Panc1 (cell line): ENCODE measurements around the gene TBC1D2B. TPM values are rescaled to one million over a fixed set of nuclear protein-coding genes. Genes with fewer than 3 reads are reported as not detected.

Experiments
- ATAC-seq: fragments of 200-7000 bp; cut with Tn5 transposase; 2 replicates; pipeline ENCODE4 v1.9.1; 2020; ENCODE audit warnings: mild to moderate bottlenecking, moderate library complexity
- BruUV-seq: library from RNA; stranded (reverse); fragments of 400-500 nt; replicated peaks from 2 replicates; lab custom pipeline; 2021; lab: Mats Ljungman, UMichigan
- CTCF ChIA-PET: fragments of 300-600 bp; sonication (Branson Sonifier 250); formaldehyde crosslinking; loops from one replicate; lab custom pipeline; 2022; ENCODE audit warnings: antibody characterized with exemption; lab: Charles Lee
- POLR2A ChIA-PET: fragments of 300-600 bp; sonication (Branson Sonifier 250); formaldehyde crosslinking; loops from one replicate; lab custom pipeline; 2022; ENCODE audit warnings: antibody characterized with exemption; lab: Charles Lee
- DNase-seq: peaks from one replicate; pipeline ENCODE4 v3.0.0-alpha.2; 2010; ENCODE audit warnings: low read depth, low spot score
- H3K27ac ChIP-seq: 2 replicates; pipeline ENCODE4 v1.5.1; 2011; ENCODE audit warnings: mild to moderate bottlenecking, low read length, inconsistent platforms
- H3K27me3 ChIP-seq: fragments of 200-500 bp; sonication (Bioruptor generic); 2 replicates; pipeline ENCODE4 v1.6.0; 2014; ENCODE audit warnings: low read length, inconsistent platforms; ENCODE audit not compliant: control insufficient read depth, insufficient read depth
- H3K36me3 ChIP-seq: fragments of 200-500 bp; sonication (Bioruptor generic); 2 replicates; pipeline ENCODE4 v1.5.1; 2014; ENCODE audit warnings: inconsistent platforms, mild to moderate bottlenecking, low read length, moderate library complexity; ENCODE audit not compliant: control insufficient read depth, insufficient read depth
- H3K4me1 ChIP-seq: 2 replicates; pipeline ENCODE4 v1.5.1; 2011; ENCODE audit warnings: inconsistent platforms, mild to moderate bottlenecking, low read length, moderate library complexity; ENCODE audit not compliant: control insufficient read depth, insufficient read depth
- H3K4me3 ChIP-seq, 2 experiments: 2 replicates each; pipeline ENCODE4 v1.5.1; 2011 to 2012; ENCODE audit warnings: low read depth in 2 of 2, low read length in 2 of 2, mild to moderate bottlenecking in 2 of 2, inconsistent platforms in 1 of 2, moderate library complexity in 1 of 2
- H3K9me3 ChIP-seq: fragments of 200-500 bp; sonication (Bioruptor generic); 2 replicates; pipeline ENCODE4 v1.5.1; 2014; ENCODE audit warnings: low read depth, mild to moderate bottlenecking, inconsistent platforms, low read length, moderate library complexity; ENCODE audit not compliant: control insufficient read depth, insufficient read depth
- POLR2AphosphoS5 ChIP-seq: IDR thresholded peaks from 2 replicates; pipeline ENCODE4 v1.6.1; 2012; ENCODE audit warnings: mild to moderate bottlenecking, low read depth, low read length, moderate library complexity
- REST ChIP-seq, 2 experiments: IDR thresholded peaks; 2 replicates each; pipeline ENCODE4 v1.6.1; 2011 to 2012; ENCODE audit warnings: low read depth in 2 of 2, control low read depth in 1 of 2, low read length in 1 of 2, mild to moderate bottlenecking in 1 of 2, moderate library complexity in 1 of 2; ENCODE audit not compliant: insufficient read depth in 1 of 2
- SIN3A ChIP-seq: IDR thresholded peaks from 2 replicates; pipeline ENCODE4 v1.6.1; 2012; ENCODE audit warnings: low read depth, mild to moderate bottlenecking, low read length, moderate library complexity, borderline replicate concordance; ENCODE audit not compliant: insufficient read depth
- TCF7L2 ChIP-seq: IDR thresholded peaks from 2 replicates; pipeline ENCODE4 v1.6.1; 2011; ENCODE audit warnings: mild to moderate bottlenecking, low read depth, low read length, inconsistent platforms
- in situ Hi-C: cut with HindIII; loops from 2 replicates; pipeline ENCODE4 v1.10.0; 2016; ENCODE audit warnings: low sequenced_read_pairs, low pct_unique_long_range_greater_than_20kb
- intact Hi-C: fragments of 100-400 bp; cut with micrococcal nuclease; formaldehyde crosslinking; loops from one replicate; pipeline ENCODE4 v1.10.0; 2022; ENCODE audit not compliant: unreplicated experiment
- total RNA-seq: library from RNA; stranded (reverse); gene quantifications from one replicate; pipeline ENCODE4 v1.2.1, GENCODE V29; 2021; ENCODE audit not compliant: unreplicated experiment
- TF ChIP-seq, protein P1 (sequence below): fragments of 450-650 bp; IDR thresholded peaks from 2 replicates; pipeline ENCODE4 v1.5.1; 2017; ENCODE audit warnings: mild to moderate bottlenecking

TBC1D2B gene
- total RNA-seq, 1 experiment from 2014 or later = 59.3 TPM

GRCh38 chr15:78050826-78051225 lies 26.7 kb downstream of the TBC1D2B start:
- CTCF ChIA-PET = interaction anchor here (0.5 to 0.6 kb wide), 2 partner anchors 11 to 1978 kb away, joined by 3 to 5 read pairs; no protein-coding TSS in a partner anchor
- DNase-seq (no peak), ATAC-seq (0 out of 2 replicates have a peak, but pooled peaks have one; percentile 26)
- no peaks in the 10 kb centered on the region for H3K36me3 ChIP-seq
- TF ChIP-seq REST (IDR thresholded peaks at IDR 0.05; ENCODE audit: insufficient read depth in 1 of 2, low read depth in 2 of 2, low read length in 1 of 2) (no peak), SIN3A (no peak), TCF7L2 (no peak)
- TF ChIP-seq, protein P1, sequence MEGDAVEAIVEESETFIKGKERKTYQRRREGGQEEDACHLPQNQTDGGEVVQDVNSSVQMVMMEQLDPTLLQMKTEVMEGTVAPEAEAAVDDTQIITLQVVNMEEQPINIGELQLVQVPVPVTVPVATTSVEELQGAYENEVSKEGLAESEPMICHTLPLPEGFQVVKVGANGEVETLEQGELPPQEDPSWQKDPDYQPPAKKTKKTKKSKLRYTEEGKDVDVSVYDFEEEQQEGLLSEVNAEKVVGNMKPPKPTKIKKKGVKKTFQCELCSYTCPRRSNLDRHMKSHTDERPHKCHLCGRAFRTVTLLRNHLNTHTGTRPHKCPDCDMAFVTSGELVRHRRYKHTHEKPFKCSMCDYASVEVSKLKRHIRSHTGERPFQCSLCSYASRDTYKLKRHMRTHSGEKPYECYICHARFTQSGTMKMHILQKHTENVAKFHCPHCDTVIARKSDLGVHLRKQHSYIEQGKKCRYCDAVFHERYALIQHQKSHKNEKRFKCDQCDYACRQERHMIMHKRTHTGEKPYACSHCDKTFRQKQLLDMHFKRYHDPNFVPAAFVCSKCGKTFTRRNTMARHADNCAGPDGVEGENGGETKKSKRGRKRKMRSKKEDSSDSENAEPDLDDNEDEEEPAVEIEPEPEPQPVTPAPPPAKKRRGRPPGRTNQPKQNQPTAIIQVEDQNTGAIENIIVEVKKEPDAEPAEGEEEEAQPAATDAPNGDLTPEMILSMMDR = 0 out of 2 replicates have a peak, but pooled peaks have one; percentile 4
- in situ Hi-C loops (no loop called here), intact Hi-C loops (no loop called here)
- no TSS peak for BruUV-seq
- H3K27me3 ChIP-seq = no peaks in the 10 kb centered on the region
- no peak overlapping the region for H3K4me3 ChIP-seq
- H3K4me1 ChIP-seq = peaks cover 62% of the 10 kb centered on the region
- H3K9me3 ChIP-seq = no peaks in the 10 kb centered on the region
- POLR2A ChIA-PET = no interaction called here
- H3K27ac ChIP-seq = peak overlapping the region; percentile 75

GRCh38 chr15:78050441-78050809 lies 27.1 kb downstream of the TBC1D2B start:
- Histone ChIP-seq H3K4me3 (no peak overlapping the region), H3K27me3 (no peaks in the 10 kb centered on the region), H3K27ac (peak overlapping the region; percentile 75), H3K4me1 (peaks cover 62% of the 10 kb centered on the region), H3K9me3 (no peaks in the 10 kb centered on the region), H3K36me3 (no peaks in the 10 kb centered on the region)
- intact Hi-C loops = no loop called here
- BruUV-seq = no TSS peak
- CTCF ChIA-PET = interaction anchor here (0.6 kb wide), 1 partner anchor 11 kb away, joined by 3 read pairs; no protein-coding TSS in a partner anchor
- TF ChIP-seq TCF7L2 (no peak), POLR2AphosphoS5 (no peak), REST (IDR thresholded peaks at IDR 0.05; ENCODE audit: insufficient read depth in 1 of 2, low read depth in 2 of 2, low read length in 1 of 2) (no peak)
- POLR2A ChIA-PET = interaction anchor here (0.5 kb wide), 1 partner anchor 10 kb away, joined by 5 read pairs; no protein-coding TSS in a partner anchor
- peak; percentile 66 for ATAC-seq
- DNase-seq = no peak
- in situ Hi-C loops = no loop called here
